ENCODE data around the gene ARHGEF39.
A peak's percentile ranks its signal among the peaks of the same experiment; 100 is the strongest.

ARHGEF39 gene

GRCh38 chr9:35660966-35661415 lies 4.0 kb downstream of the ARHGEF39 start:
- Histone ChIP-seq H3K4me3 (ENCODE audit: low read length) (no peak overlapping the region), H3K4me1 (ENCODE audit: control insufficient read depth, low read depth, low read length) (peaks cover 5% of the 10 kb centered on the region), H2BK120ac (ENCODE audit: low read depth, low read length) (no peak overlapping the region), H3K18ac (ENCODE audit: low read length) (no peak overlapping the region), H3K27ac (ENCODE audit: low read depth, low read length) (no peak overlapping the region), H3K23ac (ENCODE audit: low read length) (no peak overlapping the region), H3K79me1 (ENCODE audit: low read length) (peaks cover 12% of the 10 kb centered on the region), H3K27me3 (ENCODE audit: insufficient read depth, low read length, poor library complexity) (no peaks in the 10 kb centered on the region), H4K8ac (ENCODE audit: low read depth, low read length) (no peak overlapping the region), H2BK5ac (ENCODE audit: low read length) (no peak overlapping the region), H4K5ac (ENCODE audit: low read length) (no peak overlapping the region), H2BK15ac (replicated peaks; ENCODE audit: low read depth) (no peak overlapping the region), H3K4ac (ENCODE audit: low read depth, low read length) (no peak overlapping the region), H3K36me3 (ENCODE audit: control insufficient read depth, insufficient read depth, low read length) (peaks cover 6% of the 10 kb centered on the region), H3K56ac (ENCODE audit: low read length) (no peak overlapping the region), H2AK5ac (ENCODE audit: low read length) (no peak overlapping the region), H3K79me2 (ENCODE audit: control insufficient read depth, insufficient read depth, low read length) (no peaks in the 10 kb centered on the region), H3K9ac (ENCODE audit: low read length) (no peak overlapping the region), H3K4me2 (ENCODE audit: low read length) (no peak overlapping the region)
- no CpG with 5 or more reads among the region's 9 CpGs for WGBS (ENCODE audit: extremely low coverage, insufficient coverage, low lambda C conversion rate)
- peak; percentile 73 for DNase-seq

GRCh38 chr9:35659340-35659739 lies 5.7 kb downstream of the ARHGEF39 start:
- Histone ChIP-seq H3K9ac (ENCODE audit: low read length) (no peak overlapping the region), H2BK120ac (ENCODE audit: low read depth, low read length) (no peak overlapping the region), H4K5ac (ENCODE audit: low read length) (no peak overlapping the region), H3K27ac (ENCODE audit: low read depth, low read length) (no peak overlapping the region), H3K56ac (ENCODE audit: low read length) (no peak overlapping the region), H4K8ac (ENCODE audit: low read depth, low read length) (no peak overlapping the region), H3K79me1 (ENCODE audit: low read length) (peaks cover 10% of the 10 kb centered on the region), H3K23ac (ENCODE audit: low read length) (no peak overlapping the region), H3K4me1 (ENCODE audit: control insufficient read depth, low read depth, low read length) (peaks cover 4% of the 10 kb centered on the region), H3K4ac (ENCODE audit: low read depth, low read length) (no peak overlapping the region), H2BK5ac (ENCODE audit: low read length) (no peak overlapping the region), H3K18ac (ENCODE audit: low read length) (no peak overlapping the region), H3K27me3 (ENCODE audit: insufficient read depth, low read length, poor library complexity) (no peaks in the 10 kb centered on the region), H3K4me2 (ENCODE audit: low read length) (no peak overlapping the region), H3K4me3 (ENCODE audit: low read length) (no peak overlapping the region), H2BK15ac (replicated peaks; ENCODE audit: low read depth) (no peak overlapping the region), H2AK5ac (ENCODE audit: low read length) (no peak overlapping the region), H3K36me3 (ENCODE audit: control insufficient read depth, insufficient read depth, low read length) (peaks cover 6% of the 10 kb centered on the region), H3K79me2 (ENCODE audit: control insufficient read depth, insufficient read depth, low read length) (no peaks in the 10 kb centered on the region)
- no CpG with 5 or more reads among the region's 3 CpGs for WGBS (ENCODE audit: extremely low coverage, insufficient coverage, low lambda C conversion rate)
- DNase-seq: no peak

- Histone ChIP-seq H3K79me2 (ENCODE audit: control insufficient read depth, insufficient read depth, low read length) (no peaks in the 10 kb centered on the region), H4K5ac (ENCODE audit: low read length) (no peak overlapping the region), H3K27me3 (ENCODE audit: insufficient read depth, low read length, poor library complexity) (no peaks in the 10 kb centered on the region), H3K4ac (ENCODE audit: low read depth, low read length) (no peak overlapping the region), H3K36me3 (ENCODE audit: control insufficient read depth, insufficient read depth, low read length) (peaks cover 6% of the 10 kb centered on the region), H3K4me2 (ENCODE audit: low read length) (peak overlapping the region; percentile 14), H3K27ac (ENCODE audit: low read depth, low read length) (no peak overlapping the region), H3K18ac (ENCODE audit: low read length) (no peak overlapping the region), H3K9ac (ENCODE audit: low read length) (peak overlapping the region; percentile 91), H2BK15ac (replicated peaks; ENCODE audit: low read depth) (no peak overlapping the region), H3K4me3 (ENCODE audit: low read length) (peak overlapping the region; percentile 80), H2BK5ac (ENCODE audit: low read length) (no peak overlapping the region), H4K8ac (ENCODE audit: low read depth, low read length) (no peak overlapping the region), H3K23ac (ENCODE audit: low read length) (no peak overlapping the region), H2AK5ac (ENCODE audit: low read length) (no peak overlapping the region), H3K56ac (ENCODE audit: low read length) (peak overlapping the region; percentile 96), H3K79me1 (ENCODE audit: low read length) (peaks cover 6% of the 10 kb centered on the region), H3K4me1 (ENCODE audit: control insufficient read depth, low read depth, low read length) (no peaks in the 10 kb centered on the region), H2BK120ac (ENCODE audit: low read depth, low read length) (no peak overlapping the region)
- DNase-seq: peak; percentile 30
- WGBS (ENCODE audit: extremely low coverage, insufficient coverage, low lambda C conversion rate): no CpG with 5 or more reads among the region's 2 CpGs
These were observed 6.1 kb downstream of the ARHGEF39 start for GRCh38 chr9:35658968-35659220.

- H3K9ac ChIP-seq (ENCODE audit: low read length): peak within 1 kb of the TSS; percentile 91
- no peak within 1 kb of the TSS for H4K5ac ChIP-seq (ENCODE audit: low read length)
- peak within 1 kb of the TSS; percentile 92 for H3K4me2 ChIP-seq (ENCODE audit: low read length)
- H3K79me2 ChIP-seq (ENCODE audit: control insufficient read depth, insufficient read depth, low read length): no peaks in the 10 kb centered on the region
- H3K4ac ChIP-seq (ENCODE audit: low read depth, low read length): peak within 1 kb of the TSS; percentile 73
- H3K79me1 ChIP-seq (ENCODE audit: low read length): peaks cover 6% of the 10 kb centered on the region
- H3K18ac ChIP-seq (ENCODE audit: low read length): peak within 1 kb of the TSS; percentile 62
- no peaks in the 10 kb centered on the region for H3K27me3 ChIP-seq (ENCODE audit: insufficient read depth, low read length, poor library complexity)
- H3K23ac ChIP-seq (ENCODE audit: low read length): no peak within 1 kb of the TSS
- H4K8ac ChIP-seq (ENCODE audit: low read depth, low read length): no peak within 1 kb of the TSS
- H2BK120ac ChIP-seq (ENCODE audit: low read depth, low read length): no peak within 1 kb of the TSS
- peak within 1 kb of the TSS; percentile 31 for H2BK5ac ChIP-seq (ENCODE audit: low read length)
- WGBS (ENCODE audit: extremely low coverage, insufficient coverage, low lambda C conversion rate): no CpG with 5 or more reads among the region's 67 CpGs
- peak; percentile 87 for DNase-seq
- peak within 1 kb of the TSS; percentile 41 for H3K27ac ChIP-seq (ENCODE audit: low read depth, low read length)
- no peak within 1 kb of the TSS for H2AK5ac ChIP-seq (ENCODE audit: low read length)
- no peaks in the 10 kb centered on the region for H3K4me1 ChIP-seq (ENCODE audit: control insufficient read depth, low read depth, low read length)
- H2BK15ac ChIP-seq (replicated peaks; ENCODE audit: low read depth): no peak within 1 kb of the TSS
- peaks cover 6% of the 10 kb centered on the region for H3K36me3 ChIP-seq (ENCODE audit: control insufficient read depth, insufficient read depth, low read length)
- peak within 1 kb of the TSS; percentile 96 for H3K56ac ChIP-seq (ENCODE audit: low read length)
- H3K4me3 ChIP-seq (ENCODE audit: low read length): peak within 1 kb of the TSS; percentile 80
These were observed 6.6 kb downstream of the ARHGEF39 start, which contains the start of gene CCDC107 for GRCh38 chr9:35658137-35658967. Gene CCDC107, plus strand, starts transcription at chr9:35658292. Its CDS starts 88 bp downstream, at chr9:35658380.

GRCh38 chr9:35657546-35658136 lies 7.4 kb downstream of the ARHGEF39 start, which contains the start of gene RMRP:
Gene RMRP, minus strand, starts transcription at chr9:35658019.
- H3K79me2 ChIP-seq (ENCODE audit: control insufficient read depth, insufficient read depth, low read length): no peaks in the 10 kb centered on the region
- no peak within 1 kb of the TSS for H2BK120ac ChIP-seq (ENCODE audit: low read depth, low read length)
- peak within 1 kb of the TSS; percentile 31 for H2BK5ac ChIP-seq (ENCODE audit: low read length)
- peaks cover 2% of the 10 kb centered on the region for H3K79me1 ChIP-seq (ENCODE audit: low read length)
- H3K4ac ChIP-seq (ENCODE audit: low read depth, low read length): peak within 1 kb of the TSS; percentile 73
- no peak within 1 kb of the TSS for H2AK5ac ChIP-seq (ENCODE audit: low read length)
- peaks cover 4% of the 10 kb centered on the region for H3K36me3 ChIP-seq (ENCODE audit: control insufficient read depth, insufficient read depth, low read length)
- H3K27ac ChIP-seq (ENCODE audit: low read depth, low read length): peak within 1 kb of the TSS; percentile 41
- H3K56ac ChIP-seq (ENCODE audit: low read length): peak within 1 kb of the TSS; percentile 96
- peak within 1 kb of the TSS; percentile 92 for H3K4me2 ChIP-seq (ENCODE audit: low read length)
- no CpG with 5 or more reads among the region's 42 CpGs for WGBS (ENCODE audit: extremely low coverage, insufficient coverage, low lambda C conversion rate)
- no peak within 1 kb of the TSS for H3K23ac ChIP-seq (ENCODE audit: low read length)
- H3K4me3 ChIP-seq (ENCODE audit: low read length): peak within 1 kb of the TSS; percentile 80
- no peak within 1 kb of the TSS for H2BK15ac ChIP-seq (replicated peaks; ENCODE audit: low read depth)
- H4K8ac ChIP-seq (ENCODE audit: low read depth, low read length): no peak within 1 kb of the TSS
- no peak within 1 kb of the TSS for H4K5ac ChIP-seq (ENCODE audit: low read length)
- no peaks in the 10 kb centered on the region for H3K4me1 ChIP-seq (ENCODE audit: control insufficient read depth, low read depth, low read length)
- peak within 1 kb of the TSS; percentile 91 for H3K9ac ChIP-seq (ENCODE audit: low read length)
- no peaks in the 10 kb centered on the region for H3K27me3 ChIP-seq (ENCODE audit: insufficient read depth, low read length, poor library complexity)
- peak within 1 kb of the TSS; percentile 62 for H3K18ac ChIP-seq (ENCODE audit: low read length)
- DNase-seq: peak; percentile 100
